ENCODE results near the gene FAM131C.
"Not testable (repeated sequence)": the region's sequence is repeated elsewhere in the genome, so short reads cannot be mapped to it uniquely, and the experiment has no call there.

DNA sequence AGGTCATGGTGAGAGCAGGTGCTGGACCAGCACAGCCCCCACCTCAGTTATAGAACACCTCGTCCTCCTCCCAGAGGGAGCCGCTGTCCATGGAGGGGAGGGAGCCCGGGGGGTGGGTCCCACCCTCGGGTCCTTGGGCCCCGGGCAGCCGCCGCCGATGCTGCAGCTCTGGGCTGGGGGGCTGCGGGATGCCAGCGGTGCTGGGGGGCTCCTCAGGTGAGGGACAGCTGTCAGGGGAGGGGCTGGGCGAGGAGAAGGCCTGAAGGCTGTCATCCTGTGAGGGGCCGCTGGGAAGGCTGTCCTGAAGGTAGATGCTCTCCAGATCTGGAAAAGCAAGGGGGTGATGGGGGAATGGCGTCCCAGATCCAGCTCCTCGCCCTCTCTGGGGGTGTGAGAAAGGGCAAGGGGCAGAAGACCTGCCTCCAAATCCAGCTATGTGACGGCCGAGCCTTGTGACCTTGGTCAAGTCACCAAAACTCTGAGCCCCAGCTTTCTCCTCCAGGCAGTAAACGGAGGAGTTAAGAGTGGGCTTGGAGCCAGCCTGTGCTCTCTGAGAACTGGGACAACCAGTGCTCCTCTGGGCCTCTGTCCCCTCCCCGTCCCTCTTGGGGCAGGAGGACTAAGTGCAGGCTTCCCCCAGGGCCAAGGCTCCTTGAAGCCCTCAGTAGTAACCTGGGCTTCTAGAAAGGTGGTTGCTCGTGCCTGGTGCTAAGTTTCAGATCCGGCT is 14.9 kb downstream of the FAM131C start:
- not testable (repeated sequence) for TF ChIP-seq SUZ12 (IDR thresholded peaks at IDR 0.05; ENCODE audit: extremely low read depth, insufficient read depth, insufficient read length); ZNF274 (IDR thresholded peaks at IDR 0.05; ENCODE audit: low read depth, low read length); YY1 (IDR thresholded peaks at IDR 0.05; ENCODE audit: insufficient read depth, insufficient read length)
